GM23338 (cell line): ENCODE data around the gene DNAAF3. TPM values are rescaled to one million over a fixed set of nuclear protein-coding genes. Genes with fewer than 3 reads are reported as not detected.

Experiments
- ATAC-seq: fragments of 200-7000 bp; cut with Tn5 transposase; 3 replicates; pipeline ENCODE4 v1.9.1; 2020
- DNase-seq: peaks from one replicate; pipeline ENCODE4 v3.0.0-alpha.2; 2015; ENCODE audit warnings: low spot score
- H2AFZ ChIP-seq: fragments of 200-600 bp; sonication (generic); 2 replicates; pipeline ENCODE4 v1.8.0; 2016; ENCODE audit warnings: antibody characterized with exemption, mild to moderate bottlenecking, moderate library complexity
- H3F3A ChIP-seq: fragments of 200-600 bp; sonication (generic); replicated peaks from 2 replicates; pipeline ENCODE4 v1.8.0; 2017; ENCODE audit warnings: antibody characterized with exemption, mixed run types, low read depth
- H3K27ac ChIP-seq: fragments of 200-600 bp; sonication (generic); 2 replicates; pipeline ENCODE4 v1.6.1; 2016; ENCODE audit warnings: low read depth
- H3K27me3 ChIP-seq: fragments of 200-600 bp; sonication (generic); 2 replicates; pipeline ENCODE4 v1.8.0; 2016; ENCODE audit warnings: mild to moderate bottlenecking, mixed run types, moderate library complexity; ENCODE audit not compliant: insufficient read depth
- H3K36me3 ChIP-seq: fragments of 200-600 bp; sonication (generic); 2 replicates; pipeline ENCODE4 v1.8.0; 2016; ENCODE audit warnings: mild to moderate bottlenecking; ENCODE audit not compliant: insufficient read depth
- H3K4me1 ChIP-seq: fragments of 200-600 bp; sonication (generic); 2 replicates; pipeline ENCODE4 v1.8.0; 2016; ENCODE audit warnings: mild to moderate bottlenecking, moderate library complexity; ENCODE audit not compliant: insufficient read depth
- H3K4me2 ChIP-seq: fragments of 200-600 bp; sonication (generic); 2 replicates; pipeline ENCODE4 v1.7.1; 2017; ENCODE audit warnings: mixed run types
- H3K4me3 ChIP-seq: fragments of 200-600 bp; sonication (generic); 2 replicates; pipeline ENCODE4 v1.6.1; 2016; ENCODE audit warnings: mixed run types
- H3K79me2 ChIP-seq: fragments of 200-600 bp; sonication (generic); replicated peaks from 2 replicates; pipeline ENCODE4 v1.8.0; 2017; ENCODE audit warnings: mild to moderate bottlenecking; ENCODE audit not compliant: insufficient read depth
- H3K9me2 ChIP-seq: fragments of 200-600 bp; sonication (generic); 2 replicates; pipeline ENCODE4 v1.8.0; 2017; ENCODE audit not compliant: insufficient read depth
- H4K20me1 ChIP-seq: fragments of 200-600 bp; sonication (generic); replicated peaks from 2 replicates; pipeline ENCODE4 v1.8.0; 2017; ENCODE audit warnings: mild to moderate bottlenecking; ENCODE audit not compliant: insufficient read depth
- H3K27ac Mint-ChIP-seq: 2 replicates; pipeline ENCODE4 v1.8.0; 2020; ENCODE audit warnings: inconsistent platforms, mild to moderate bottlenecking, moderate library complexity, mixed read lengths
- H3K27me3 Mint-ChIP-seq: 3 replicates; pipeline ENCODE4 v1.8.0; 2022; ENCODE audit warnings: low read depth, mild to moderate bottlenecking, moderate library complexity, mixed read lengths, inconsistent platforms; ENCODE audit not compliant: insufficient read depth, poor library complexity
- H3K36me3 Mint-ChIP-seq: 3 replicates; pipeline ENCODE4 v1.8.0; 2021; ENCODE audit warnings: low read depth, mild to moderate bottlenecking, inconsistent platforms, moderate library complexity, mixed read lengths
- H3K4me1 Mint-ChIP-seq: 3 replicates; pipeline ENCODE4 v1.8.0; 2020; ENCODE audit warnings: mild to moderate bottlenecking, inconsistent platforms, mixed read lengths
- H3K4me3 Mint-ChIP-seq: 3 replicates; pipeline ENCODE4 v1.8.0; 2021; ENCODE audit warnings: moderate library complexity, mild to moderate bottlenecking, inconsistent platforms, mixed read lengths
- H3K9me3 Mint-ChIP-seq: 3 replicates; pipeline ENCODE4 v1.8.0; 2020; ENCODE audit warnings: moderate library complexity, mild to moderate bottlenecking, inconsistent platforms, mixed read lengths
- CREB1 ChIP-seq: fragments of 250-450 bp; sonication (Bioruptor Pico); IDR thresholded peaks from 2 replicates; pipeline ENCODE4 v1.5.0; 2020; ENCODE audit warnings: low read depth, mild to moderate bottlenecking, moderate library complexity
- CTCF ChIP-seq, 2 experiments: fragments of 200-600 bp in 1 of 2; sonication (generic) in 1 of 2; conservative IDR thresholded peaks; 2 replicates each; pipeline versions ENCODE4 v1.5.1 to v1.6.1; 2016 to 2017; ENCODE audit warnings: antibody characterized with exemption in 2 of 2, low read depth in 2 of 2, mild to moderate bottlenecking in 2 of 2, moderate library complexity in 1 of 2
- ETS1 ChIP-seq: IDR thresholded peaks from 2 replicates; pipeline ENCODE4 v1.6.1; 2016; ENCODE audit warnings: antibody characterized with exemption
- EZH2 ChIP-seq: fragments of 200-600 bp; sonication (generic); IDR thresholded peaks from one replicate; pipeline ENCODE4 v1.8.0; 2017; ENCODE audit warnings: antibody characterized with exemption, mild to moderate bottlenecking, low read depth; ENCODE audit not compliant: unreplicated experiment
- EZH2phosphoT487 ChIP-seq: fragments of 200-600 bp; sonication (generic); IDR thresholded peaks from one replicate; pipeline ENCODE4 v1.8.1; 2018; ENCODE audit warnings: antibody characterized with exemption; ENCODE audit not compliant: unreplicated experiment
- NANOG ChIP-seq: IDR thresholded peaks from 2 replicates; pipeline ENCODE4 v1.6.1; 2016; ENCODE audit warnings: antibody characterized with exemption, borderline replicate concordance
- POLR2AphosphoS5 ChIP-seq: IDR thresholded peaks from 2 replicates; pipeline ENCODE4 v1.6.1; 2016; ENCODE audit warnings: antibody characterized with exemption, low read depth
- REST ChIP-seq: IDR thresholded peaks from one replicate; pipeline ENCODE4 v1.6.1; 2018; ENCODE audit warnings: antibody characterized with exemption; ENCODE audit not compliant: unreplicated experiment
- STAT1 ChIP-seq: IDR thresholded peaks from one replicate; pipeline ENCODE4 v1.6.1; 2016; ENCODE audit warnings: antibody characterized with exemption; ENCODE audit not compliant: unreplicated experiment
- ZNF331 ChIP-seq: fragments of 250-450 bp; sonication (Bioruptor Pico); IDR thresholded peaks from 2 replicates; pipeline ENCODE4 v1.5.0; 2020; ENCODE audit warnings: low read depth, mild to moderate bottlenecking, moderate library complexity
- polyA plus RNA-seq: library from polyadenylated mRNA; unstranded; fragments of >200 nt; fragmentation: Nextera tagmentation; extraction: Ambion mirVana; gene quantifications from 2 replicates; pipeline ENCODE4 v1.2.1, GENCODE V29; 2016
- total RNA-seq: library from RNA; depleted of rRNA; stranded (reverse); fragments of >200 nt; shearing (Covaris generic); gene quantifications from 2 replicates; pipeline ENCODE4 v1.2.3, GENCODE V29; 2014

Gene DNAAF3
- total and polyA plus RNA-seq, 2 experiments from 2014 or later: 8.5 to 9.0 TPM

- no peak for TF ChIP-seq ETS1
- no peak for TF ChIP-seq NANOG
These were observed 7.4 kb upstream of the DNAAF3 start (continued) for GRCh38 chr19:55173714-55174409.

GRCh38 chr19:55173186-55173713 is 6.8 kb upstream of the DNAAF3 start:
- peaks cover 33% of the 10 kb centered on the region for H3K27me3 Mint-ChIP-seq
- no peaks in the 10 kb centered on the region; the same call in 2 of the 3 replicates for H3K36me3 Mint-ChIP-seq
- H3K4me1 Mint-ChIP-seq: peaks cover 22% of the 10 kb centered on the region
- DNase-seq (no peak), ATAC-seq (peak; percentile 5; the same call in 2 of the 3 replicates)
- Histone ChIP-seq H2AFZ (peak overlapping the region; percentile 97), H3F3A (peaks cover 12% of the 10 kb centered on the region; the same call in 1 of the 2 replicates), H3K36me3 (no peaks in the 10 kb centered on the region), H4K20me1 (no peaks in the 10 kb centered on the region), H3K4me2 (peak overlapping the region; percentile 96), H3K9me2 (0 out of 2 replicates have a peak, but pooled peaks cover 3% of the 10 kb centered on the region), H3K27me3 (peaks cover 75% of the 10 kb centered on the region), H3K4me3 (peak overlapping the region; percentile 85), H3K4me1 (peaks cover 9% of the 10 kb centered on the region; the same call in 1 of the 2 replicates), H3K79me2 (no peaks in the 10 kb centered on the region), H3K27ac (no peak overlapping the region)
- no peak overlapping the region for H3K27ac Mint-ChIP-seq
- H3K4me3 Mint-ChIP-seq: peak overlapping the region; percentile 77
- peaks cover 6% of the 10 kb centered on the region; the same call in 2 of the 3 replicates for H3K9me3 Mint-ChIP-seq
- TF ChIP-seq EZH2phosphoT487 (no peak), ZNF331 (no peak), CTCF (conservative IDR thresholded peaks at IDR 0.05; ENCODE audit: low read depth in 2 of 2) (no peak), STAT1 (no peak)

- H3K4me1 Mint-ChIP-seq: peaks cover 22% of the 10 kb centered on the region
- peak overlapping the region; percentile 77 for H3K4me3 Mint-ChIP-seq
- DNase-seq: no peak
- Histone ChIP-seq H3K9me2 (0 out of 2 replicates have a peak, but pooled peaks cover 3% of the 10 kb centered on the region), H3K27me3 (peaks cover 75% of the 10 kb centered on the region), H4K20me1 (no peaks in the 10 kb centered on the region), H3K4me1 (peaks cover 9% of the 10 kb centered on the region; the same call in 1 of the 2 replicates), H3K79me2 (no peaks in the 10 kb centered on the region), H2AFZ (peak overlapping the region; percentile 97), H3K27ac (no peak overlapping the region), H3K36me3 (no peaks in the 10 kb centered on the region), H3K4me3 (peak overlapping the region; percentile 85), H3K4me2 (peak overlapping the region; percentile 96), H3F3A (peaks cover 12% of the 10 kb centered on the region; the same call in 1 of the 2 replicates)
- peaks cover 31% of the 10 kb centered on the region for H3K27me3 Mint-ChIP-seq
- H3K27ac Mint-ChIP-seq: no peak overlapping the region
- H3K9me3 Mint-ChIP-seq: peaks cover 6% of the 10 kb centered on the region; the same call in 2 of the 3 replicates
- H3K36me3 Mint-ChIP-seq: no peaks in the 10 kb centered on the region; the same call in 2 of the 3 replicates
- peak; percentile 8 for ATAC-seq
- TF ChIP-seq ZNF331 (no peak), EZH2 (no peak), REST (no peak), NANOG (no peak), POLR2AphosphoS5 (no peak), ETS1 (no peak), CREB1 (no peak), EZH2phosphoT487 (no peak), STAT1 (no peak), CTCF (conservative IDR thresholded peaks at IDR 0.05; ENCODE audit: low read depth in 2 of 2) (no peak)
These were observed 6.3 kb upstream of the DNAAF3 start for GRCh38 chr19:55172741-55173140.
